ENCODE results near the gene WBP2NL. TPM values are rescaled to one million over a fixed set of nuclear protein-coding genes. Genes with fewer than 3 reads are reported as not detected.
A peak's percentile ranks its signal among the peaks of the same experiment; 100 is the strongest.

WBP2NL gene
- total and polyA plus RNA-seq, 4 experiments from 2014 or later = 0.49 to 5.4 (median 2.1) TPM

GRCh38 chr22:41970601-41971000 is 28.0 kb upstream of the WBP2NL start:
- Histone ChIP-seq H3K9me3 (ENCODE audit: control insufficient read depth in 1 of 2, low read length in 2 of 2) (no peaks in the 10 kb centered on the region), H3K27me3 (ENCODE audit: insufficient read depth, low read length) (peaks cover 10% of the 10 kb centered on the region), H3K36me3 (ENCODE audit: insufficient read depth, low read length) (no peaks in the 10 kb centered on the region), H3K4me3 (ENCODE audit: low read length in 2 of 2) (no peak overlapping the region), H3K27ac (ENCODE audit: low read depth, low read length) (no peak overlapping the region), H3K4me1 (ENCODE audit: insufficient read depth, low read length) (no peaks in the 10 kb centered on the region)
- Mint-ChIP-seq H3K36me3 (no peaks in the 10 kb centered on the region), H3K9me3 (peaks cover 0 to 2% (median 0%) of the 10 kb centered on the region in 8 donors), H3K27ac (no peak overlapping the region), H3K4me3 (no peak overlapping the region), H3K4me1 (peaks cover 3 to 8% (median 5%) of the 10 kb centered on the region in 4 donors), H3K27me3 (peaks cover 18 to 27% of the 10 kb centered on the region in 2 donors)
- ChIA-PET CTCF (ENCODE audit: partially characterized antibody) (interaction anchor here (1.0 to 1.7 kb wide), 2 partner anchors 13 to 467 kb away, joined by 3 to 5 read pairs; no protein-coding TSS in a partner anchor), POLR2A (ENCODE audit: partially characterized antibody) (no interaction called here)
- no peak for DNase-seq
- intact Hi-C loops (cut with micrococcal nuclease) = no loop called here

- no peaks in the 10 kb centered on the region for H3K9me3 ChIP-seq (ENCODE audit: control insufficient read depth in 1 of 2, low read length in 2 of 2)
- no peak overlapping the region for H3K27ac ChIP-seq (ENCODE audit: low read depth, low read length)
- Mint-ChIP-seq H3K4me1 (peaks cover 9 to 14% (median 12%) of the 10 kb centered on the region in 4 donors), H3K27me3 (peaks cover 23 to 34% of the 10 kb centered on the region in 2 donors), H3K36me3 (no peaks in the 10 kb centered on the region), H3K4me3 (no peak overlapping the region), H3K9me3 (peaks cover 0 to 2% (median 0%) of the 10 kb centered on the region in 8 donors), H3K27ac (peak overlapping the region in 1 of 7 donors; percentile 15)
- no peak overlapping the region for H3K4me3 ChIP-seq (ENCODE audit: low read length in 2 of 2)
- intact Hi-C loops (cut with micrococcal nuclease) = no loop called here
- peaks cover 5% of the 10 kb centered on the region for H3K4me1 ChIP-seq (ENCODE audit: insufficient read depth, low read length)
- no peak for DNase-seq
- ChIA-PET CTCF (ENCODE audit: partially characterized antibody) (interaction anchor here (1.7 kb wide), 1 partner anchor 13 kb away, joined by 5 read pairs; no protein-coding TSS in a partner anchor), POLR2A (ENCODE audit: partially characterized antibody) (interaction anchor here (0.5 kb wide), 1 partner anchor 167 kb away, joined by 3 read pairs; no protein-coding TSS in a partner anchor)
- peaks cover 14% of the 10 kb centered on the region for H3K27me3 ChIP-seq (ENCODE audit: insufficient read depth, low read length)
- no peaks in the 10 kb centered on the region for H3K36me3 ChIP-seq (ENCODE audit: insufficient read depth, low read length)
Observed at GRCh38 chr22:41971431-41971830, 27.2 kb upstream of the WBP2NL start.

- no peaks in the 10 kb centered on the region for H3K9me3 ChIP-seq (ENCODE audit: control insufficient read depth in 1 of 2, low read length in 2 of 2)
- Mint-ChIP-seq H3K4me3 (peak overlapping the region in 2 of 8 donors; percentile 8 to 71), H3K27me3 (peaks cover 25 to 40% of the 10 kb centered on the region in 2 donors), H3K9me3 (no peaks in the 10 kb centered on the region), H3K36me3 (no peaks in the 10 kb centered on the region), H3K27ac (no peak overlapping the region), H3K4me1 (peaks cover 13 to 21% (median 16%) of the 10 kb centered on the region in 4 donors)
- no peak overlapping the region for H3K27ac ChIP-seq (ENCODE audit: low read depth, low read length)
- no peak for DNase-seq
- ChIA-PET CTCF (ENCODE audit: partially characterized antibody) (no interaction called here), POLR2A (ENCODE audit: partially characterized antibody) (no interaction called here)
- no peak overlapping the region for H3K4me3 ChIP-seq (ENCODE audit: low read length in 2 of 2)
- no peaks in the 10 kb centered on the region for H3K36me3 ChIP-seq (ENCODE audit: insufficient read depth, low read length)
- H3K27me3 ChIP-seq (ENCODE audit: insufficient read depth, low read length) = peaks cover 17% of the 10 kb centered on the region
- peaks cover 11% of the 10 kb centered on the region for H3K4me1 ChIP-seq (ENCODE audit: insufficient read depth, low read length)
- intact Hi-C loops (cut with micrococcal nuclease) = no loop called here
Observed at GRCh38 chr22:41974691-41975290, 23.8 kb upstream of the WBP2NL start.

- Mint-ChIP-seq H3K4me3 (peak overlapping the region; percentile 58 to 75 (median 69)), H3K4me1 (peaks cover 13 to 21% (median 16%) of the 10 kb centered on the region in 4 donors), H3K9me3 (no peaks in the 10 kb centered on the region), H3K27ac (peak overlapping the region in 4 of 7 donors; percentile 4 to 48 (median 30)), H3K27me3 (peaks cover 25 to 38% of the 10 kb centered on the region in 2 donors), H3K36me3 (no peaks in the 10 kb centered on the region)
- ChIA-PET CTCF (ENCODE audit: partially characterized antibody) (no interaction called here), POLR2A (ENCODE audit: partially characterized antibody) (interaction anchor here (1.1 kb wide), 1 partner anchor 104 kb away, joined by 3 read pairs; the partner anchor contains the start of gene SMDT1)
- intact Hi-C loops (cut with micrococcal nuclease) = no loop called here
- Histone ChIP-seq H3K4me1 (ENCODE audit: insufficient read depth, low read length) (peaks cover 11% of the 10 kb centered on the region), H3K36me3 (ENCODE audit: insufficient read depth, low read length) (no peaks in the 10 kb centered on the region), H3K4me3 (ENCODE audit: low read length in 2 of 2) (no peak overlapping the region), H3K27ac (ENCODE audit: low read depth, low read length) (no peak overlapping the region), H3K27me3 (ENCODE audit: insufficient read depth, low read length) (peaks cover 17% of the 10 kb centered on the region), H3K9me3 (ENCODE audit: control insufficient read depth in 1 of 2, low read length in 2 of 2) (no peaks in the 10 kb centered on the region)
- no peak for DNase-seq
Observed at GRCh38 chr22:41975299-41976069, 23.1 kb upstream of the WBP2NL start.

GRCh38 chr22:41976070-41976901 is 22.3 kb upstream of the WBP2NL start:
- peak overlapping the region in 3 of 7 donors; percentile 4 to 32 (median 29) for H3K27ac Mint-ChIP-seq
- peak overlapping the region; percentile 49 to 79 (median 71) for H3K4me3 Mint-ChIP-seq
- H3K27me3 ChIP-seq (ENCODE audit: insufficient read depth, low read length) = peaks cover 17% of the 10 kb centered on the region
- H3K4me3 ChIP-seq (ENCODE audit: low read length in 2 of 2) = peak overlapping the region in 1 of 2 donors; percentile 28
- no peaks in the 10 kb centered on the region for H3K36me3 ChIP-seq (ENCODE audit: insufficient read depth, low read length)
- H3K27ac ChIP-seq (ENCODE audit: low read depth, low read length) = no peak overlapping the region
- H3K9me3 Mint-ChIP-seq = no peaks in the 10 kb centered on the region
- intact Hi-C loops (cut with micrococcal nuclease) = no loop called here
- peaks cover 13 to 21% (median 16%) of the 10 kb centered on the region in 4 donors for H3K4me1 Mint-ChIP-seq
- peak in 4 of 5 donors; percentile 38 to 50 (median 43) for DNase-seq
- POLR2A ChIA-PET (ENCODE audit: partially characterized antibody) = interaction anchor here (1.1 kb wide), 1 partner anchor 103 kb away, joined by 3 read pairs; the partner anchor contains the start of gene SMDT1
- peaks cover 22 to 33% of the 10 kb centered on the region in 2 donors for H3K27me3 Mint-ChIP-seq
- H3K36me3 Mint-ChIP-seq = no peaks in the 10 kb centered on the region
- peaks cover 11% of the 10 kb centered on the region for H3K4me1 ChIP-seq (ENCODE audit: insufficient read depth, low read length)
- no peaks in the 10 kb centered on the region for H3K9me3 ChIP-seq (ENCODE audit: control insufficient read depth in 1 of 2, low read length in 2 of 2)
- CTCF ChIA-PET (ENCODE audit: partially characterized antibody) = no interaction called here

- intact Hi-C loops (cut with micrococcal nuclease) = no loop called here
- ChIA-PET CTCF (ENCODE audit: partially characterized antibody) (interaction anchor here (1.5 kb wide), 1 partner anchor 36 kb away, joined by 4 read pairs; no protein-coding TSS in a partner anchor), POLR2A (ENCODE audit: partially characterized antibody) (interaction anchor here (1.1 kb wide), 1 partner anchor 102 kb away, joined by 5 read pairs; the partner anchor contains the start of gene SMDT1)
- no peak overlapping the region for H3K27ac ChIP-seq (ENCODE audit: low read depth, low read length)
- no peak for DNase-seq
- no peaks in the 10 kb centered on the region for H3K9me3 ChIP-seq (ENCODE audit: control insufficient read depth in 1 of 2, low read length in 2 of 2)
- H3K4me3 ChIP-seq (ENCODE audit: low read length in 2 of 2) = peak overlapping the region; percentile 3 to 52
- Mint-ChIP-seq H3K4me3 (peak overlapping the region; percentile 59 to 75 (median 64)), H3K9me3 (no peaks in the 10 kb centered on the region), H3K36me3 (no peaks in the 10 kb centered on the region), H3K27ac (no peak overlapping the region), H3K4me1 (peaks cover 13 to 21% (median 16%) of the 10 kb centered on the region in 4 donors), H3K27me3 (peaks cover 22 to 31% of the 10 kb centered on the region in 2 donors)
- H3K36me3 ChIP-seq (ENCODE audit: insufficient read depth, low read length) = no peaks in the 10 kb centered on the region
- H3K27me3 ChIP-seq (ENCODE audit: insufficient read depth, low read length) = peaks cover 16% of the 10 kb centered on the region
- peaks cover 11% of the 10 kb centered on the region for H3K4me1 ChIP-seq (ENCODE audit: insufficient read depth, low read length)
Observed at GRCh38 chr22:41976961-41977566, 21.5 kb upstream of the WBP2NL start.
